ENCODE data around the gene KIF26A.

DNA sequence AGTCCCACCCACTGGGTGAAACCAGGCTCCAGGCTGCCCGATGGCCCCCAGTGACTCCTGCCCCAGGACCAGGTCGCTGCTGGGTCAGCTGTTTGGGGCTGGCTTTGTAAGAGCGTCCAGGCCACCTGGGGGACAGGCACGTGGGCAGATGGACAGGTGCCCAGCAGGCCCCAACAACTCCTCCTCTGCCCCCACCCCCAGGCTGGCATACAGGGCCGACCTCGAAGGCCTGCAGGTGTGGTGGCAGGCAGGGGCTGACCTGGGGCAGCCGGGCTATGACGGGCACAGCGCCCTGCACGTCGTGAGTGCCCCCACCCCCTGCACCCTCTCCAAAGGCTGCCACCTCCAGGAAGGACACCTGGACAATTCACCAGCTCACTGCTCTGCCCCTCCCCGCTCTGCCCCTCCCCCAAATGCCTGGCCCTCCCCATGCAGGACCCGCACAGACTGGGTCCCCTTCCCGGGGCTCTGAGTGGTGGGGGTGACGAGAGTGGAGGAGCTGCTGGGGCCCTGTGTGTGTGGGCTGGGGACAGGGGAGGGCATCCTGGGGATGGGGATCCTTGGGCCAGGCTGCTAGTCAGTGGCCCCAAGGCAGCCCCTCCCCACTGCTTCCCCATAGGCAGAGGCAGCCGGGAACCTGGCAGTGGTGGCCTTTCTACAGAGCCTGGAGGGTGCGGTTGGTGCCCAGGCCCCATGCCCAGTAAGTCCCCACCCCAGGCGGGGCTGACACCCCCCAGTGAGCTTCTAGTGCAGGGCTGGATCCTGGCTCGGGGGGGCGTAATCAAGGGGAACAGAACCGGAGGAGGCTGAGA, 26.9 kb upstream of the KIF26A start:
- TF ChIP-seq, protein P1, sequence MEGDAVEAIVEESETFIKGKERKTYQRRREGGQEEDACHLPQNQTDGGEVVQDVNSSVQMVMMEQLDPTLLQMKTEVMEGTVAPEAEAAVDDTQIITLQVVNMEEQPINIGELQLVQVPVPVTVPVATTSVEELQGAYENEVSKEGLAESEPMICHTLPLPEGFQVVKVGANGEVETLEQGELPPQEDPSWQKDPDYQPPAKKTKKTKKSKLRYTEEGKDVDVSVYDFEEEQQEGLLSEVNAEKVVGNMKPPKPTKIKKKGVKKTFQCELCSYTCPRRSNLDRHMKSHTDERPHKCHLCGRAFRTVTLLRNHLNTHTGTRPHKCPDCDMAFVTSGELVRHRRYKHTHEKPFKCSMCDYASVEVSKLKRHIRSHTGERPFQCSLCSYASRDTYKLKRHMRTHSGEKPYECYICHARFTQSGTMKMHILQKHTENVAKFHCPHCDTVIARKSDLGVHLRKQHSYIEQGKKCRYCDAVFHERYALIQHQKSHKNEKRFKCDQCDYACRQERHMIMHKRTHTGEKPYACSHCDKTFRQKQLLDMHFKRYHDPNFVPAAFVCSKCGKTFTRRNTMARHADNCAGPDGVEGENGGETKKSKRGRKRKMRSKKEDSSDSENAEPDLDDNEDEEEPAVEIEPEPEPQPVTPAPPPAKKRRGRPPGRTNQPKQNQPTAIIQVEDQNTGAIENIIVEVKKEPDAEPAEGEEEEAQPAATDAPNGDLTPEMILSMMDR (IDR thresholded peaks at IDR 0.05), result no peak
- no peak for TF ChIP-seq POLR2A (IDR thresholded peaks at IDR 0.05)
